Gastrocnemius medialis (tissue), 4 donors: Measurements from ENCODE around the gene KRT4. TPM values are rescaled to one million over a fixed set of nuclear protein-coding genes. Genes with fewer than 3 reads are reported as not detected.
"Not testable (repeated sequence)": the region's sequence is repeated elsewhere in the genome, so short reads cannot be mapped to it uniquely, and the experiment has no call there.

ENCODE experiments used
- ATAC-seq, 2 donors: fragments of 150-250 bp; one replicate each; pipeline ENCODE4 v1.9.1; 2016
- DNase-seq, 2 donors: peaks; one replicate each; pipeline ENCODE4 v3.0.0-alpha.2; 2019
- H3K27ac ChIP-seq, 4 donors: fragments of 200-600 bp; sonication (generic); 1 replicate in 1 of 4; 2 replicates in 3 of 4; pipeline ENCODE4 v1.5.1; 2016 to 2018; ENCODE audit warnings: mild to moderate bottlenecking in 2 of 4, moderate library complexity in 1 of 4
- H3K27me3 ChIP-seq, 3 donors: fragments of 200-600 bp; sonication (generic) in 2 of 3; 1 replicate in 1 of 3; 2 replicates in 2 of 3; pipeline versions ENCODE4 v1.5.1 to v1.6.0; 2016 to 2019; ENCODE audit warnings: mild to moderate bottlenecking in 1 of 3, moderate library complexity in 1 of 3
- H3K36me3 ChIP-seq, 2 donors: fragments of 200-600 bp; sonication (generic) in 1 of 2; one replicate each; pipeline ENCODE4 v1.5.1; 2017 to 2018
- H3K4me1 ChIP-seq, 2 donors: fragments of 200-600 bp; sonication (generic) in 1 of 2; one replicate each; pipeline ENCODE4 v1.5.1; 2016 to 2017; ENCODE audit warnings: mild to moderate bottlenecking in 2 of 2
- H3K4me3 ChIP-seq, 4 donors: fragments of 200-600 bp; sonication (generic) in 3 of 4; 1 replicate in 1 of 4; 2 replicates in 3 of 4; pipeline ENCODE4 v1.5.1; 2016 to 2019; ENCODE audit warnings: mild to moderate bottlenecking in 2 of 4
- H3K9me3 ChIP-seq, 3 donors: fragments of 200-600 bp; sonication (generic) in 2 of 3; 1 replicate in 1 of 3; 2 replicates in 2 of 3; pipeline ENCODE4 v1.5.1; 2016 to 2019
- POLR2A ChIP-seq, 2 donors: fragments of 450-650 bp; IDR thresholded peaks; one replicate each; pipeline ENCODE4 v1.6.1; 2017; ENCODE audit warnings: antibody characterized with exemption in 2 of 2, mild to moderate bottlenecking in 2 of 2, moderate library complexity in 2 of 2
- in situ Hi-C, 4 donors: fragments of 200-750 bp; cut with MboI; loops; one replicate each; pipeline versions ENCODE4 v1.15.0 to v1.8.0; 2017; ENCODE audit warnings: low sequenced_read_pairs in 4 of 4
- intact Hi-C: fragments of 100-400 bp; cut with DNase I; formaldehyde crosslinking; loops from one replicate; pipeline ENCODE4 v1.15.1; 2023; ENCODE audit warnings: low total_unique reads
- total RNA-seq, 4 donors: library from RNA; depleted of rRNA; stranded (reverse); fragments of >200 nt; gene quantifications; one replicate each; pipeline versions ENCODE4 v1.1.0 to v1.2.3, GENCODE V29; 2016
- TF ChIP-seq, protein P1 (sequence below), 5 experiments: fragments of 450-650 bp in 3 of 5; fragments of 200-600 bp in 2 of 5; sonication (generic) in 2 of 5; IDR thresholded peaks in 4 of 5; conservative IDR thresholded peaks in 1 of 5; 1 replicate in 4 of 5; 2 replicates in 1 of 5; pipeline ENCODE4 v1.5.1; 2016 to 2019; ENCODE audit warnings: antibody characterized with exemption in 5 of 5, mild to moderate bottlenecking in 3 of 5, moderate library complexity in 3 of 5

KRT4 gene
- total RNA-seq, 4 donors from 2014 or later = not detected

DNA sequence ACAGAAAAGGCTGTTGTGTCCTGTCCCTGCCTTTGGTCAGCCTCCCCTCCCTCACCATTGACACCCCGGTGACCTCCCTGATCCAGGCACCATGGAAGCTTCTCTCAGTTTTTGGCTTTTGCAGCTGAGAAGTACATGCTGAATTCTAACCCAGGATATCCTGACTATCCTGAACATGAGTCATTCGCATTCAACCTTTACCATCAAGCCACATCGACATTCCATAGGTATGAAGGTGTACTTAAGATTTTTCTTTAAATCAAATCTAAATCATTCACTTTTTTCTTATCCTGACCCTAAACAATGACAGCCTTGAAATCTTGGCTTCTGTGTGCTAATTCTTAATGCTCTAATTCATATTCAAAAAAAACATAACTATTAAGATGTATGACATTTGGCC is 43.6 kb upstream of the KRT4 start:
- no peak for DNase-seq
- no peaks in the 10 kb centered on the region for H3K4me1 ChIP-seq
- ATAC-seq = no peak
- H3K27ac ChIP-seq = no peak overlapping the region
- TF ChIP-seq, protein P1, sequence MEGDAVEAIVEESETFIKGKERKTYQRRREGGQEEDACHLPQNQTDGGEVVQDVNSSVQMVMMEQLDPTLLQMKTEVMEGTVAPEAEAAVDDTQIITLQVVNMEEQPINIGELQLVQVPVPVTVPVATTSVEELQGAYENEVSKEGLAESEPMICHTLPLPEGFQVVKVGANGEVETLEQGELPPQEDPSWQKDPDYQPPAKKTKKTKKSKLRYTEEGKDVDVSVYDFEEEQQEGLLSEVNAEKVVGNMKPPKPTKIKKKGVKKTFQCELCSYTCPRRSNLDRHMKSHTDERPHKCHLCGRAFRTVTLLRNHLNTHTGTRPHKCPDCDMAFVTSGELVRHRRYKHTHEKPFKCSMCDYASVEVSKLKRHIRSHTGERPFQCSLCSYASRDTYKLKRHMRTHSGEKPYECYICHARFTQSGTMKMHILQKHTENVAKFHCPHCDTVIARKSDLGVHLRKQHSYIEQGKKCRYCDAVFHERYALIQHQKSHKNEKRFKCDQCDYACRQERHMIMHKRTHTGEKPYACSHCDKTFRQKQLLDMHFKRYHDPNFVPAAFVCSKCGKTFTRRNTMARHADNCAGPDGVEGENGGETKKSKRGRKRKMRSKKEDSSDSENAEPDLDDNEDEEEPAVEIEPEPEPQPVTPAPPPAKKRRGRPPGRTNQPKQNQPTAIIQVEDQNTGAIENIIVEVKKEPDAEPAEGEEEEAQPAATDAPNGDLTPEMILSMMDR (IDR thresholded peaks at IDR 0.05 in 4 of 5, conservative IDR thresholded peaks at IDR 0.05 in 1 of 5) = no peak
- TF ChIP-seq POLR2A (IDR thresholded peaks at IDR 0.05) = no peak
- no peak overlapping the region for H3K4me3 ChIP-seq
- in situ Hi-C loops (no loop called here), intact Hi-C loops (no loop called here)
- no peaks in the 10 kb centered on the region for H3K9me3 ChIP-seq
- H3K36me3 ChIP-seq = no peaks in the 10 kb centered on the region
- H3K27me3 ChIP-seq = no peaks in the 10 kb centered on the region

GRCh38 chr12:52856787-52857186 is 42.9 kb upstream of the KRT4 start:
- Histone ChIP-seq H3K27me3 (peaks cover 0 to 3% (median 0%) of the 10 kb centered on the region in 3 donors), H3K4me1 (no peaks in the 10 kb centered on the region), H3K4me3 (no peak overlapping the region), H3K36me3 (no peaks in the 10 kb centered on the region), H3K9me3 (no peaks in the 10 kb centered on the region), H3K27ac (no peak overlapping the region)
- intact Hi-C loops (no loop called here), in situ Hi-C loops (no loop called here)
- ATAC-seq = no peak
- no peak for DNase-seq
- no peak for TF ChIP-seq POLR2A (IDR thresholded peaks at IDR 0.05)
- TF ChIP-seq, protein P1 (IDR thresholded peaks at IDR 0.05 in 4 of 5, conservative IDR thresholded peaks at IDR 0.05 in 1 of 5) = no peak

DNA sequence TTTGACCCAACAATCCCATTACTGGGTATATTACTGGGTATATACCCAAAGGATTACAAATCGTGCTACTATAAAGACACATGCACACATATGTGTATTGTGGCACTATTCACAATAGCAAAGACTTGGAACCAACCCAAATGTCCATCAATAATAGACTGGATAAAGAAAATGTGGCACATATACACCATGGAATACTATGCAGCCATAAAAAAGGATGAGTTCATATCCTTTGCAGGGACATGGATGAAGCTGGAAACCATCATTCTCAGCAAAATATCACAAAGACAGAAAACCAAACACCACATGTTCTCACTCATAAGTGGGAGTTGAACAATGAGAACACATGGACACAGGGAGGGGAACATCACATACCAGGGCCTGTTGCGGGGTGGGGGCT is 42.2 kb upstream of the KRT4 start:
- H3K27ac ChIP-seq, H3K4me3 ChIP-seq, H3K9me3 ChIP-seq, ATAC-seq, intact Hi-C loops, DNase-seq, H3K36me3 ChIP-seq, H3K4me1 ChIP-seq, in situ Hi-C loops, H3K27me3 ChIP-seq: not testable (repeated sequence)

GRCh38 chr12:52851787-52852186 is 37.9 kb upstream of the KRT4 start:
- Histone ChIP-seq H3K27ac (no peak overlapping the region), H3K27me3 (peaks cover 0 to 3% (median 3%) of the 10 kb centered on the region in 3 donors), H3K4me3 (no peak overlapping the region), H3K36me3 (no peaks in the 10 kb centered on the region), H3K4me1 (no peaks in the 10 kb centered on the region), H3K9me3 (no peaks in the 10 kb centered on the region)
- ATAC-seq (no peak), DNase-seq (no peak)
- intact Hi-C loops = no loop called here
- TF ChIP-seq, protein P1 (IDR thresholded peaks at IDR 0.05 in 4 of 5, conservative IDR thresholded peaks at IDR 0.05 in 1 of 5) = no peak
- no peak for TF ChIP-seq POLR2A (IDR thresholded peaks at IDR 0.05)
- in situ Hi-C loops = no loop called here

DNA sequence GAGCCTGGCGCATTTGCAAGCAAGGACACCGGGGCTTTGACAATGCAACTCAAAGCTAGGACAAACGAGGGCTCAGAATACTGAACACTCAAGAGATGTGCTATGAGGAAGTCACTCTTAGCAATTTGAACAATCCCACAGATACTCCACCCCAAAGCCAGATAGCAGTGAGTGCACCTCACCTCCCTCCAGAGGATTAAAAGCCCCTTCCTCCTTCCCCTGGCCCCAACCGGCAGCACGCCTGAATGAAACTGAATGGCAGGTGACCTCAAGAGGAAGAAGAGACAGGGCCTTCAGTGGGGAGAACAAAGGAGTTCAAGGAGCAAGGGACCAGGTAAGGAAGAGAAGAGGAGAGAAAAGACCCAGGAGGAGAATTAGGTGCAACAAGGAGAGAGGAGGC is 36.8 kb upstream of the KRT4 start:
- H3K27ac ChIP-seq = no peak overlapping the region
- TF ChIP-seq, protein P1 (IDR thresholded peaks at IDR 0.05 in 4 of 5, conservative IDR thresholded peaks at IDR 0.05 in 1 of 5) = no peak
- ATAC-seq (no peak), DNase-seq (no peak)
- peaks cover 0 to 3% (median 3%) of the 10 kb centered on the region in 3 donors for H3K27me3 ChIP-seq
- in situ Hi-C loops (no loop called here), intact Hi-C loops (no loop called here)
- H3K4me3 ChIP-seq = no peak overlapping the region
- no peaks in the 10 kb centered on the region for H3K9me3 ChIP-seq
- no peaks in the 10 kb centered on the region for H3K4me1 ChIP-seq
- H3K36me3 ChIP-seq = no peaks in the 10 kb centered on the region
